Neutrophil (primary cell): Measurements from ENCODE around the gene RAB34.
"Not testable (repeated sequence)": the region's sequence is repeated elsewhere in the genome, so short reads cannot be mapped to it uniquely, and the experiment has no call there.

Source experiments
- H3K27ac ChIP-seq: fragments of 200-600 bp; sonication (generic); 2 replicates; pipeline ENCODE4 v1.5.1; 2016; ENCODE audit warnings: mild to moderate bottlenecking, moderate library complexity
- H3K27me3 ChIP-seq: fragments of 200-600 bp; sonication (generic); 2 replicates; pipeline ENCODE4 v1.6.0; 2016; ENCODE audit warnings: mild to moderate bottlenecking
- H3K36me3 ChIP-seq: fragments of 200-600 bp; sonication (generic); 2 replicates; pipeline ENCODE4 v1.5.1; 2017
- H3K4me1 ChIP-seq, 2 experiments: fragments of 200-600 bp in 1 of 2; sonication (generic) in 1 of 2; 1 replicate in 1 of 2; 2 replicates in 1 of 2; pipeline versions ENCODE4 v1.5.1 to v1.6.1; 2013 to 2016; ENCODE audit warnings: low read depth in 1 of 2, low read length in 1 of 2, mild to moderate bottlenecking in 1 of 2, moderate library complexity in 1 of 2; ENCODE audit not compliant: control insufficient read depth in 1 of 2, insufficient read depth in 1 of 2
- H3K4me3 ChIP-seq, 2 experiments: fragments of 200-600 bp in 1 of 2; sonication (generic) in 1 of 2; 1 replicate in 1 of 2; 2 replicates in 1 of 2; pipeline ENCODE4 v1.5.1; 2013 to 2016; ENCODE audit warnings: low read depth in 1 of 2, low read length in 1 of 2, mild to moderate bottlenecking in 1 of 2, moderate library complexity in 1 of 2
- H3K9me3 ChIP-seq: fragments of 200-600 bp; sonication (generic); 2 replicates; pipeline ENCODE4 v1.5.1; 2016
- TF ChIP-seq, protein P1 (sequence below): fragments of 200-600 bp; sonication (generic); IDR thresholded peaks from 2 replicates; pipeline ENCODE4 v1.5.1; 2016; ENCODE audit warnings: antibody characterized with exemption

The RAB34 gene

DNA sequence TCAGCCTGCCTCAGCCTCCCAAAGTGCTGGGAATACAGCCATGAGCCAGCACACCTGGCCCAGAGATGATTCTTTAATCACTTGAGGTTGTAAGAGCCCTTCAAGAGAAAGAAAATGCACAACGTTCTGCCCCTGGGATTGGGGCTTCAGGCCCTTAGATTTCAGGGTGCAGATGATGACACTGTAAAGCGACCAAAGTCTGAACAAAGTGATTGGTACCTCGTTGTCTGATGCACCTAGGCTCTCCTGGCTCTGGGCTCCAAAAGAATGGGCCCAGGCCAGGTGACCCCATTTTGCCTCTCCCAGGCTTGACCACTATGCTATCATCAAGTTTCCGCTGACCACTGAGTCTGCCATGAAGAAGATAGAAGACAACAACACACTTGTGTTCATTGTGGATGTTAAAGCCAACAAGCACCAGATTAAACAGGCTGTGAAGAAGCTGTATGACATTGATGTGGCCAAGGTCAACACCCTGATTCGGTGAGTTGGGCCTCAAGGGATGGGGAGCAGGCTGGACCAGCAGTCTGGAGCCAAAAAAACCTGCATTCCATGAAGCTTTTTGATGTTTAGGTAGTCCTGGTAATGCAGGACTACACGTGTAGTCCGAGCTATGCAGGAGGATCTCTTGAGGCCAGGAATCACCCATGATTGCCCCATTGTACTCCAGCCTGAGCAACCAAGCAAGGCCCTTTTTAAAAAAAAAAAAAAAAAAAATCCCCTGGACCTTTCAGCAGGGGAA lies 4.9 kb upstream of the RAB34 start:
- H3K27me3 ChIP-seq = peaks cover 32% of the 10 kb centered on the region
- TF ChIP-seq, protein P1, sequence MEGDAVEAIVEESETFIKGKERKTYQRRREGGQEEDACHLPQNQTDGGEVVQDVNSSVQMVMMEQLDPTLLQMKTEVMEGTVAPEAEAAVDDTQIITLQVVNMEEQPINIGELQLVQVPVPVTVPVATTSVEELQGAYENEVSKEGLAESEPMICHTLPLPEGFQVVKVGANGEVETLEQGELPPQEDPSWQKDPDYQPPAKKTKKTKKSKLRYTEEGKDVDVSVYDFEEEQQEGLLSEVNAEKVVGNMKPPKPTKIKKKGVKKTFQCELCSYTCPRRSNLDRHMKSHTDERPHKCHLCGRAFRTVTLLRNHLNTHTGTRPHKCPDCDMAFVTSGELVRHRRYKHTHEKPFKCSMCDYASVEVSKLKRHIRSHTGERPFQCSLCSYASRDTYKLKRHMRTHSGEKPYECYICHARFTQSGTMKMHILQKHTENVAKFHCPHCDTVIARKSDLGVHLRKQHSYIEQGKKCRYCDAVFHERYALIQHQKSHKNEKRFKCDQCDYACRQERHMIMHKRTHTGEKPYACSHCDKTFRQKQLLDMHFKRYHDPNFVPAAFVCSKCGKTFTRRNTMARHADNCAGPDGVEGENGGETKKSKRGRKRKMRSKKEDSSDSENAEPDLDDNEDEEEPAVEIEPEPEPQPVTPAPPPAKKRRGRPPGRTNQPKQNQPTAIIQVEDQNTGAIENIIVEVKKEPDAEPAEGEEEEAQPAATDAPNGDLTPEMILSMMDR = no peak
- no peak overlapping the region for H3K4me3 ChIP-seq
- no peak overlapping the region for H3K27ac ChIP-seq
- peaks cover 22% of the 10 kb centered on the region for H3K36me3 ChIP-seq
- no peaks in the 10 kb centered on the region for H3K9me3 ChIP-seq
- peaks cover 52 to 56% of the 10 kb centered on the region in 2 experiments for H3K4me1 ChIP-seq

DNA sequence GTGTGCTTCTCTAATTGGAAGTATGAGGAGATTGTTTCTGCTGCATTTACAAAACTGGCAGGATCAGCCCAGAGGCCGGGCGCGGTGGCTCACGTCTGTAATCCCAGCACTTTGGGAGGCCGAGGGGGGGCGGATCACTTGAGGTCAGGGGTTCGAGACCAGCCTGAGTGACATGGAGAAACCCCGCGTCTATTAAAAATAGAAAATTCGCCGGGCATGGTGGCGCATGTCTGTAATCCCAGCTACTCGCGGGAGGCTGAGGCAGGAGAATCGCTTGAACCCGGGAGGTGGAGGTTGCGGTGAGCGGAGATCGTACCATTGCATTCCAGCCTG lies 3.3 kb upstream of the RAB34 start:
- Histone ChIP-seq H3K36me3 (peaks cover 22% of the 10 kb centered on the region), H3K4me1 (peaks cover 47 to 49% of the 10 kb centered on the region in 2 experiments), H3K4me3 (peak overlapping the region; percentile 88 to 98), H3K27me3 (peaks cover 41% of the 10 kb centered on the region), H3K27ac (peak overlapping the region; percentile 80)
- not testable (repeated sequence) for H3K9me3 ChIP-seq

DNA sequence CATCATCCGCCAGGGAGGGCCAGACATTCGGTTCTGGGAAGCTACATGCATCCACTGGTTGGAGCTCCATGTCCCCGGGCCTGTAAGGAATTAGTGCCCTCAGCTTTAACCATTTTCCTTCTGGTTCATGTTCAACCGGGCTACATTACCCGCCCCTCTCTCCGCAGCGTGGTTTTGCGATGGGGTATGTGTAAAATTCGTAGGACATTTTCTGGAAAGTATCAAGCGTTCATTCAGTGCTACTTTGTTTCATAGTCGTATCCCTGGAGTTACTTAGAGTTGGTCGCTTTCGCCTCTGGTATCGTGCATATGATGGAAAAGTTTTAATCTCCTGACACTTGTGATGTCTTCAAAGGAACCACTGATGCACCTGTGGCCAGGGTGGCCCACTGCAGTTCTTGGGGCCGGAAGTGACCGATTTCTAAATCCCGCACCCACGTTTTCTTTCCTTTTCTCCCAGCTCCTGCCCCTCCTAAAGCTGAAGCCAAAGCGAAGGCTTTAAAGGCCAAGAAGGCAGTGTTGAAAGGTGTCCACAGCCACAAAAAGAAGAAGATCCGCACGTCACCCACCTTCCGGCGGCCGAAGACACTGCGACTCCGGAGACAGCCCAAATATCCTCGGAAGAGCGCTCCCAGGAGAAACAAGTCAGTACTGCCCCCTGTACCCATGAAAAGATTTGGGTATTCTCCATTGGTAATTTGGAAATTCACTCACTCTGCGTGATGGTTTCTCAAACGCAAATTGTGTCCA lies 2.8 kb upstream of the RAB34 start:
- H3K4me3 ChIP-seq = peak overlapping the region; percentile 88 to 98
- H3K36me3 ChIP-seq = peaks cover 22% of the 10 kb centered on the region
- TF ChIP-seq, protein P1 = no peak
- peak overlapping the region; percentile 80 for H3K27ac ChIP-seq
- H3K9me3 ChIP-seq = no peaks in the 10 kb centered on the region
- peaks cover 42 to 44% of the 10 kb centered on the region in 2 experiments for H3K4me1 ChIP-seq
- H3K27me3 ChIP-seq = peaks cover 39% of the 10 kb centered on the region

DNA sequence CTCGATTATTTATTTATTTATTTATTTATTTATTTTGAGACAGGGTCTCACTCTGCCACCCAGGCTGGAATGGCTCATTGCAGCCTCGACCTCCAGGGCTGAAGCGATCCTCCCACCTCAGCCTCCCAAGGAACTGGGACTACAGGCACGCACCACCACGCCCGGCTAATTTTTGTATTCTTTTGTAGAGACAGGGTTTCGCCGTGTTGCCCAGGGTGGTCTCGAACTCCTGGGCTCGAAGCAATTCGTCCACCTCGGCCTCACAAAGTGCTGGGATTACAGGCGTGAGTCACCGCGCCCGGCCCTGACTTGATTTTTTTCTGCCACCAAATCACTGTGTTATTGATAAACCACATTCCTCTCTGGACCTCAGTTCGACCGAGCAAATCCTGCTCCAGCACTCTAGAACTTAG lies 1.4 kb upstream of the RAB34 start:
- Histone ChIP-seq H3K27ac (peak overlapping the region; percentile 80), H3K4me3 (peak overlapping the region; percentile 88 to 98), H3K9me3 (no peaks in the 10 kb centered on the region), H3K36me3 (peaks cover 15% of the 10 kb centered on the region), H3K4me1 (peaks cover 37 to 41% of the 10 kb centered on the region in 2 experiments), H3K27me3 (peaks cover 31% of the 10 kb centered on the region)
- TF ChIP-seq, protein P1 = no peak

DNA sequence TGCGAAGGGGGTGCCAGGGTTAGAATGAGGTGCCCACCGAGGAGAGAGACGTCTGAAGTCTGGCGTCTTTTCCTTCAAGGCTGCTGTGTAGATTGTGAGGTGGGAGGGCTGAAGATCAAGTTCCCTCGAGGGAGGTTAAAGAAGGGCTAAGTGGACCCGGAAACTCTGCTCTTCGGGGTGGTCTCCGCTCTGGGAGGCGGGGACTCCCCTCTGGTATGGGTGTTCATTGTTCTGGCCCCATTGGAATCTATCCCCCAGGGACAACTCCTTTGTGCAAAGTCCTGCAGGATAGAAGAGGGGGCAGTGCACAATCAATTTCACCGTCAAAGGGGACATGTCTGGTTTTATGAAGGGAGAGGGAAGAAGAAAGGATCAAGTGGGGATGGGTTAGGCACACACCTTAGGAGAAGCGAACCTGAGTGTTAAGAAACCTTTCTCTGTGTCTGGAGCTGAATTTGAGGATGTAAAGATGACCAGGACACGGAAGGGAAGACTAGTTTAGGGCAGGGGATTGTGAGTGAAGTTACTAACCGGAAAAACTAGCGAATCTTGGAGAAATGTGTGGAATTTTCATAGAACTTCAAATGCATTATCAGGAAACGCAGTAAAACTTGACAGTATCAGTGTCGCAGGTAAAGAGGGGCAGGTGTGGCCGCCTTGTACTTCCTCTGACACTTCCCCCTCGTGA lies 809 bp upstream of the RAB34 start:
- Histone ChIP-seq H3K27me3 (peaks cover 31% of the 10 kb centered on the region), H3K27ac (no peak overlapping the region), H3K4me3 (peak overlapping the region in 1 of 2 experiments; percentile 6), H3K4me1 (peaks cover 37 to 41% of the 10 kb centered on the region in 2 experiments), H3K9me3 (no peaks in the 10 kb centered on the region), H3K36me3 (peaks cover 11% of the 10 kb centered on the region)
- TF ChIP-seq, protein P1 = no peak
